ELF-1 (cell line): ENCODE measurements around the gene BHLHE41.

Source experiments
- DNase-seq: peaks from one replicate; pipeline ENCODE4 v3.0.0-alpha.2; 2016; ENCODE audit warnings: low read depth, low spot score

The BHLHE41 gene

GRCh38 chr12:26080911-26081310, 43.9 kb downstream of the BHLHE41 start:
- DNase-seq: no peak

GRCh38 chr12:26077915-26078702, 46.7 kb downstream of the BHLHE41 start:
- no peak for DNase-seq
